Cerebellar nuclear complex (tissue), 1 donor: Measurements from ENCODE around the gene AP5S1.

Experiments used
- DNase-seq, 2 experiments: peaks; one replicate each; lab custom pipeline; 2025; lab: John Stamatoyannopoulos, UW

The AP5S1 gene

DNA sequence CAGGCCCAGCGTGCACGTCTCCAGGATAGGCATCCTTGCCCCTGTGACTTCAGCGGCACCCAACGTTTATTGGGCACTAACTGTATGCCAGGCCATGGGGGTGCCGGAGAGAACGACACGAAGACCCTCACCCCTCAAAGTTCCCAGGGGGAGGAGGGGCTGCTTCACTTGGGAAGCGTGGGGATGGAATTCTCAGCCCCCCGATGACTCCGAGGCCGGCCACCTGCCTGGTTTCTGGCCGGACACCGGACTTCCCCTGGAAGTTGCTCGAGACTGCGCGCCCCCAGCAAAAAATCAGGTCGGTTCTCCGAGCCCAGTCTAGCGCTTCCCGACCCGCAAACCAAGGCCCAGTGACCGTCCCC lies 26.0 kb downstream of the AP5S1 start:
- DNase-seq = no peak

DNA sequence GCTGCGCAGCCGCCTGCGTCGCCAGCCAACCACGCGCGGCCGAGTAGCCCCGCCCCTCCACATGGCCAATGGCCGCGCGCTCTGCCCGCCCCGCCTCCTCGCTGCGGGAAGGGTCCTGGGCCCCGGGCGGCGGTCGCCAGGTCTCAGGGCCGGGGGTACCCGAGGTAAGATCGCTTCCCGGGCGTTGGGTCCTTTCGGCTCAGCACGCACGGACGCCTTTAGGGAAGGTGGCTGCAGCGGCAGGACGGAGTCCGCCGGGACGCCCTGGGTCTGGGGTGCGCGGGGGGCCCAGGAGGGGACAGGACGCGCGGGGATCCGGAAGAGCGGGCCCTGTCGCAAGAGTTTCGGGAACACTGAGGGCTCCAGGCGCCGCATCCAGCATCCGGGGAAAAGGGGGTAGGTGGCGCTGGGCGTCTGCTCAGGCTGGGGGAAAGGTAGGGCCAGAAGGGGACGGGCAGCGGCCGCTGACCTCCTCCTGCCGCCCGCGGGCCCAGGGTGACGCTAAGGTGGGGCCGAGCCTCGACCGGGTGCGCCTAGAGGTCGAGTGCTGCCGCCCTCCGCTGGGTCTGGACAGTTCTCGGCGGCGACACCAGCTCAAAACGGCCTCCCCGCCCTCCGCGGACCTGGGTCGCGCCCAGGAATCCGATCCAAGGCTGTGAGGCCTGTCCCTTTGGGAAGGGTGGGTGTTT lies 26.5 kb downstream of the AP5S1 start, which contains the start of gene MAVS:
MAVS (plus strand) TSS at position 95 of the 689 bp plus-strand sequence. CDS start 7,791 bp downstream, outside the sequence.
- DNase-seq = peak; percentile 28 to 64

DNA sequence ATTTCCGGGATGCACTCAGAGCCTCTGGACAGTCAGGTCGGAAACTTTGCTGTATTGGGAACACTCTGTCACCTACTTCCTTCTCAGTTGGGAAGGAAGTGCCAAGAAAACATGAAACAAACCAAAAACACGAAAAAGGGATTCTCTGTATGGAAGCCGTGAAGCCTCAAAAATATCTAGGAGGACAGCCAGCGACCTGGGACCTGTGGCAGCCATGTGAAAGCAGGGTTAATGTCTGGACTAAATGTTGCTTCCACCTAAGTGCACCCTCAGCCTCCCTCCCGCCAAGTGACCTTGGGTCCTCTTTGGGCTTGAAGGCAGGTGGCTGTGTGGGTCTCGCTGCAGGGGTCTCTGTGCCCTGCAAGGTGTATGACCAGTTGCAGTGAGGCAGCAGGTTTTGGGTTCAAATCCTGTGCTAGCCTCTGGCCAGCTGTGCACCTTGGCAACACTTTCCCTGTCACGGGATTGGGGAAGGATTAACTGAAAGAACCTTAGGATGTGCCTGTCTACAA lies 27.1 kb downstream of the AP5S1 start:
- DNase-seq = no peak

DNA sequence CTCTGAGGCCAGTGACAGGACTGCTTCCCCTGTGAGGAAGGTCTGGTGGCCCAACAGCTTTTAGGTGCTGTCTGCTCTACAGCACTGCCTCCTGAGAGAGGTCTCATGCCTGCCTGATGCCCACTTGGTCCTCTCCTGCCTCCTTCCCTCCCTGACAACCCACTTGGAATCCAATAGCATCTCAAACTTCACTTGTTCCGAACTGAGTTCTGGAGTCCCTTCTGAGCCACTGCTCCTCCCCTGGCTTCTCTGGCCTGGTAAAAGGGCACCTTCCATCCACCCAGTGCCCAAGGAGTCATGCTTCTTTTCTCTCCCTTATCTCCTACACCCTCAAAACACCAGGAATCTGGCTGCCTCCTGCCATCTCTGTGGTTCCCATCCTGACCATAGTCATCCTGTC lies 28.2 kb downstream of the AP5S1 start:
- no peak for DNase-seq

DNA sequence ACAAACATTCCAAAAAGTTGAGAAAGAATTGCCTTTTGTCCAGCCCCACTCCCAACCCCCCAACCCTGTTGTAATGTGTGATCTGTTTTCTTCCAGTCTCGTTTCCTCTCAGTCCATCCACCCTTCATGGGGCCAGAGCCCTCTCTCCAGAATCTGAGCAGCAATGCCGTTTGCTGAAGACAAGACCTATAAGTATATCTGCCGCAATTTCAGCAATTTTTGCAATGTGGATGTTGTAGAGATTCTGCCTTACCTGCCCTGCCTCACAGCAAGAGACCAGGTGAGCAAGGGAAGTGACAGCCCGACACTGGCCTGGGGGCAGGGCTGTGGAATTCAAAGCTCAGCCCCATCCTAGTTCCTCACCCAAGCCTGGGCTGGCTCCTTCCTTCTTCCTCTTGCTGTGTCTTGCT lies 34.1 kb downstream of the AP5S1 start:
- no peak for DNase-seq

DNA sequence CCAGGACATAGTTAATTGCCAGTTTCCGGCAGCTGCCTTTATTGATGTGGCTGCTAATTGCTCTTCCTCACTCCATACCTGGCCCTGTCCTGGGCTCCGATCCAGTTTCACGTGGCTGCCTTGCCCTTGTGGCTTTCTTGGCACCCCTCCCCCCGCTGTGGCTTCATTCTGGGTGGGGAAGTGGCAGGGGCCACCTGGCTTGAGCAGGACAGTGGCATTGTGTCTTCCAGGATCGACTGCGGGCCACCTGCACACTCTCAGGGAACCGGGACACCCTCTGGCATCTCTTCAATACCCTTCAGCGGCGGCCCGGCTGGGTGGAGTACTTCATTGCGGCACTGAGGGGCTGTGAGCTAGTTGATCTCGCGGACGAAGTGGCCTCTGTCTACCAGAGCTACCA lies 37.1 kb downstream of the AP5S1 start:
- DNase-seq = no peak

DNA sequence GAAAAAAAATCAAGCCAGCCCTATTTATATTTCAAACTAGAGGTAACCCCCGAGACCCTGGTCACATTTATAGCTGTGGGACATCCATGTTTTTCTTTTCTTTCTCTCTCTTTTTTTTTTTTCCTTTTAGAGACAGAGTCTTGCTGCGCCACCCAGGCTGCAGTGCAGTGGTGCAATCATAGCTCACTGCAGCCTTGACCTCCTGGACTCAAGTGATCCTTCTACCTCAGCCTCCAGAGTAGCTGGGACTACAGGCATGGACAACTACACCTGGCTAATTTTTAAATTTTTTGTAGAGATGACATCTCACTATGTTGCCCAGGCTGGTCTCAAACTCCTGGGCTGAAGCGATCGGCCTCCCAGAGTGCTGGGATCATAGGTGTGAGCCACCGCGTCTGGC lies 38.3 kb downstream of the AP5S1 start:
- DNase-seq = no peak

DNA sequence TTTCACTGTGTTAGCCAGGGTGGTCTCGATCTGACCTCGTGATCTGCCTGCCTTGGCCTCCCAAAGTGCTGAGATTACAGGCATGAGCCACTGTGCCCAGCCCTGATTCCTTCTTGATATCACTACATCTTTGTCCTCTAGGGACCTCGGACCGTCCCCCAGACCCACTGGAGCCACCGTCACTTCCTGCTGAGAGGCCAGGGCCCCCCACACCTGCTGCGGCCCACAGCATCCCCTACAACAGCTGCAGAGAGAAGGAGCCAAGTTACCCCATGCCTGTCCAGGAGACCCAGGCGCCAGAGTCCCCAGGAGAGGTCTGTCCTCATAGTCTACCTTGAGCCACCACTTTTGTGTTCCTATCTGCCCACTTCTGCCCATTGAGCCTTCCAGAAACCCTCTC lies 40.8 kb downstream of the AP5S1 start:
- no peak for DNase-seq

DNA sequence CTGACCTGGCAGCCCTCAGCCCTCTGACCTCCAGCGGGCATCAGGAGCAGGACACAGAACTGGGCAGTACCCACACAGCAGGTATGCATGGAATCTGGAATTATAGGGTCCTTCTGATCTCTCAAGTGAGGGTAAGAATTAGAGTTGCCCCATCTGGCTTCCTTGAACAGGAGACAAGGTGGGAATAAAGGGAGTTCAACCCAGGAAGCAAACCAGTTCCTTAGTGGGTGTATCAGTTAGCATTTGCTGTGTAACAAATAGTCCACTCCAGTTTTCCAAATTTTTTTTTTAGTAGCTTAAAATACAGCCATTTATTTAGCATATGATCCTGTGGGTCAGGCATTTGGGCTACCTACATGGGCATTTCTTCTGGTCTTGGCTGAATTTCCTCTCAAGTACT lies 42.0 kb downstream of the AP5S1 start:
- no peak for DNase-seq

DNA sequence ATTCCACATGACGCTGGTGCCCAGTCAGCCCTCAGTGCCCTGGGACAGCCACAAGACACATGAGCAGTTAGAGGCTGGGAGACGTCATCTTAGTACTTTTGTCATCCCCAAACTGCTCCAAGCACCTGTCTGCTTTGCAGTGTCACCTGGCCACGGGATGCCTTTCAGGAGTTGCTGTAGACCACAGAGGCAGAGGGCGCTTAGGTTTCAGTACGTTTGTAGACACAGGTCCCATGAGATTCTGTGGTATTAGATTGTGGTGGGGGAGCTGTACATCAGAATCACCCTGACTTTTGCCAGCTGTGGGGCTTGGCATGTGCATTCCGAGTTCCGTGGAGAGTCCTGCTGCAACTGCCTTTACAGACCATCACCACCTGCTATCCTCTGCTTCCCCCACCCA lies 43.0 kb downstream of the AP5S1 start:
- DNase-seq = no peak

DNA sequence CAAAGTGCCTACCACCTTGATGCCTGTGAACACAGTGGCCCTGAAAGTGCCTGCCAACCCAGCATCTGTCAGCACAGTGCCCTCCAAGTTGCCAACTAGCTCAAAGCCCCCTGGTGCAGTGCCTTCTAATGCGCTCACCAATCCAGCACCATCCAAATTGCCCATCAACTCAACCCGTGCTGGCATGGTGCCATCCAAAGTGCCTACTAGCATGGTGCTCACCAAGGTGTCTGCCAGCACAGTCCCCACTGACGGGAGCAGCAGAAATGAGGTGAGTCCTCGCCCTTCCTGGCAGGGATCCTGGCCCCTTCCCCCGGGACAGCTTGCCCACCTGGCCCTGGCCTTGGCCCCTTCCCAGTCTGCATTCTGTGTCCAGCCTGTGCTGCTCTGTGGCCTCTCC lies 44.2 kb downstream of the AP5S1 start:
- DNase-seq = no peak

DNA sequence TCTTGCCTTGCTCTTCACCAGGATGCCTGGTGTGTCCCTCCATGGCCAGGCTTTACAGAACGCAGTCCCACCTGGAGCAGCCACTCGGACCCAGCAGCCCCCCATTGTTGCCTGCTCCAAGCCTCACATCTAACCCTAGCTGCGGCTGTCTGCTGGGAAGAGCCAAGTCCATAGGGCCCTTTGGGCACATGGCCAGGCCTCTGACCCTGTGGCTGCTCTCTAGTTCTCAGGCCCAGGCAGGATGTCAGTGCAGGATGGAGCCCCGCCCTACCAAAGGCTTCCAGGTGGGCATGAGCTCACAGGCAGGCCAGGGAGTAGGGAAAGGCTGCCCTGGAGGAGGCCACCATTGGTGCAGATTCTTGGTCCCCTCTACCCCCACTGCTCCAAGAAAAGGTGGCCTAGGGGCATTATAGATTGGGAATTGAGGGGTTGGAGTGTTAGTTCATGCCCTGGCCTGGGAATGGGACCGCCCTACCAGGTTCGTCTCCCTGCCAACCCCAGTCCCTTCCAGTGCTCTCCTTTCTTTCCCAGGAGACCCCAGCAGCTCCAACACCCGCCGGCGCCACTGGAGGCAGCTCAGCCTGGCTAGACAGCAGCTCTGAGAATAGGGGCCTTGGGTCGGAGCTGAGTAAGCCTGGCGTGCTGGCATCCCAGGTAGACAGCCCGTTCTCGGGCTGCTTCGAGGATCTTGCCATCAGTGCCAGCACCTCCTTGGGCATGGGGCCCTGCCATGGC lies 45.0 kb downstream of the AP5S1 start:
- DNase-seq = no peak

DNA sequence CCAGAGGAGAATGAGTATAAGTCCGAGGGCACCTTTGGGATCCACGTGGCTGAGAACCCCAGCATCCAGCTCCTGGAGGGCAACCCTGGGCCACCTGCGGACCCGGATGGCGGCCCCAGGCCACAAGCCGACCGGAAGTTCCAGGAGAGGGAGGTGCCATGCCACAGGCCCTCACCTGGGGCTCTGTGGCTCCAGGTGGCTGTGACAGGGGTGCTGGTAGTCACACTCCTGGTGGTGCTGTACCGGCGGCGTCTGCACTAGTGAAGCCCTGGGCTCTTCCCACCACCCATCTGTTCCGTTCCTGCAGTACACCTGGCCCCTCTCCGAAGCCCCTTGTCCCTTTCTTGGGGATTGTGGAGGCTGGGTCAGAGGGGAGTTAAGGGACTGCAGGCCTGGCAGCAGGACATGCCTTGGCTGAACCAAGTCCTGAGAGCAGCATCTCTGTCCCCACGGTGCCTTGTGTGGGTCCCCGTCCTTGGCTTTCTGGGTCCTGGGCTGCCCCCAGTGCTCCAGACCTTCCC lies 45.6 kb downstream of the AP5S1 start:
- DNase-seq = no peak

DNA sequence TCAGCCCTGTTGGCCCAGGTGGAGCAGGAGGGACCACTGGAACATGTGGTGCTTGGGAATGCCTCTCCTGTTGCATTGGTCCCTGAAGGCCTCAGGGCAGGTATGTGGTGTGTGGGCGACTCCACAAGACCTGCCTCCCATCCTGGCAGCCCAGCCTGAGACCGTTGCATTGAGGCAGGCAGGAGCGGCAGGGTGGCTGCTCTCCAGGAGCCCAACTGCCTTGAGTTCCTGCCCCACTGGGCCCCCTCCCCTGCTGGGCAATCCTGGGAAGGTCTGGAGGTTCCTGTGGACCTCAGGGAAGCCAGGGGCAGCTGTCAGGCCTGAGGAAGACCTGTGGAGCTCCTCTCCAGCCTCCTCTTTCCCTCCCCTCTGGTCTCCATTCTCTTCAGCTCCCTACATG lies 46.1 kb downstream of the AP5S1 start:
- no peak for DNase-seq

DNA sequence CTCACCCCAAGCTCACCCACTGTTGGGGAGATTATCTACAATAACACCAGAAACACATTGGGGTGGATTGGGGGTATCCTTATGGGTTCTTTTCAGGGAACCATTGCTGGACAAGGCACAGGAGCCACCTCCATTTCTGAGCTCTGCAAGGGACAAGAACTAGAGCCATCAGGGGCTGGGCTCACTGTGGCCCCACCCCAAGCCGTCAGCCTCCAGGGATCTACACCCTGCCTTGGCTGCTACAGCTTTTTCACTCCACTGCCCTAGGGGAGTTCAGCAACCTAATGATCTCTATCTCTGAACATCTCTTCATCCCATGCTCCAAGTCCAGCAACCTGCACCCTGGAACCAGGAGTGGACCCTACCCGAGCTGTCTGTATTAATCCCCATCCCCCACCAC lies 47.5 kb downstream of the AP5S1 start:
- DNase-seq = no peak

DNA sequence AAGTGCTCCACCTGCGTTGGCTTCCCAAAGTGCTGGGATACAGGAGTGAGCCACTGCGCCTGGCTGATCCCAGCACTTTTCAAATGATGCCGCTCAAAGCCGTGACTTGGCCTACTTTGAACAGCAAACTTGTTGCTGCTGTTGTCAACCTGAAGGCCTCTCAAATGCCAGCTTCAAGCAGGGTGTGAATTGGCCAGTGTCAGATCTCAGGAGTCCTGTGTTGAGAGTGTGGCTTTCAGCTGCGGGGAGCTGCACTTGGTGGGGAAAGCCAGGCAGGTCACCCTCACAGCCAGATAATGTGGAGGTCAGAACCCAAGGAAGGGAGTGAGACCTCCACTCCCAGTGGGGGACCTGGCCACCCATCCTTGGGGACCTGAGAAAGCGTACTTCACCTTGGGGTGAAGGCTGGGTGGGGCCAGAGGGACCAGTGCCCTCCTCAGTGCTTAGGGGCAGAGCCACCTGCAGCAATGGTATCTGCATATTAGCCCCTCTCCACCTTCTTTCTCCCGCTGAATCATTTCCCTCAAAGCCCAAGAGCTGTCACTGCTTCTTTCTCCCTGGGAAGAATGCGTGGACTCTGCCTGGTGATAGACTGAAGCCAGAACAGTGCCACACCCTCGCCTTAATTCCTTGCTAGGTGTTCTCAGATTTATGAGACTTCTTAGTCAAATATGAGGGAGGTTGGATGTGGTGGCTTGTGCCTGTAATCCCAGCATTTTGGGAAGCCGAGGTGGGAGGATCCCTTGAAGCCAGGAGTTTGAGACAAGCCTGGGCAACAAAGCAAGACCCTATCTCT lies 49.7 kb downstream of the AP5S1 start:
- DNase-seq = no peak

DNA sequence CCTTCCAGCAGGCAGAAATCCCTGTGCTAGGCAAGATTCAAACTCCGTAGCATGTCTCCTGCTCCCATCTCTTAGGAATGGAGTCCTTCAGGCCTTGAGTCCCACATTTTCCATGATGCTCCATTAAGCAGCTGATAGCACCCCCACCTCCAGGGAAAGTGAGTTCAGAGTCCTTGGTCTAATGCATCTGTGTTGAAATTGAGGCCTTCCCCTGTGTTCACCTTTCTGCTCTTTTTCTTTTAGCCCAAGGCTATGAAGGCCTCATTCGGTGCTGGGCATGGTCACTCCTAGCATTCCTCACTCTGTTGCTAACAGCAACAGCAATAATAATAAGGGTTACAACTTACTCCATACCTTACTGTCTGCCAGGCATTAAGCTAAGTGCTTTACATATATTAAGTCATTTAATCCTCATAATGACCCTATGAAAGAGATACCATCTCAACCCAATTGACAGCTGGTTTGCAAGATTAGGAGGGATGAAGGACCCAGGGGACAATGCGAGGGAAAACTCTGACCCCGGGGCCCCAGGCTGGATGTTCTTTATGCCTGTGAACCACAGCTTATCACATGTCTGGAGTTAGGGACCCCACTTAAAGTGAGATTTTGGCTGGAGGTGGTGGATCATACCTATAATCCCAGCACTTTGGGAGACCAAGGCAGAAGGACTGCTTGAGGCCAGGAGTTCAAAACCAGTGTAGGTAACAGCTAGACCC lies 51.4 kb downstream of the AP5S1 start:
- no peak for DNase-seq

DNA sequence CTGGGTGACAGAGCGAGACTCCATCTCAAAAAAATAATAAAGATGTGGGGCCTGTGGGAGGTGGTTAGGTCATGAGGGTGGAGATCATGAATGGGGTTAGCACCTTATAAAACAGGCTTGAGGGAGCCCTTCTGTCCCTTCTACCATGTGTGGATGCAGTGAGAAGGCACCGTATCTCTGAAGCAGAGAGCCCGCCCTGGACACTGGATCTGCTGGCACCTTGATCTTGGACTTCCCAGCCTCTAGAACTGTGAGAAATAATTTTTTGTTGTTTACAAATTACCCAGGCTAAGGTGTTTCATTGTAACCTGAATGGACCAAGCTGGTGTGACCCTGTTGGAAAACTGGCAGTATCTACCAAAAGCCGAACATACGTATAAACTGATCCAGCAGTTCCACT lies 53.2 kb downstream of the AP5S1 start:
- no peak for DNase-seq

DNA sequence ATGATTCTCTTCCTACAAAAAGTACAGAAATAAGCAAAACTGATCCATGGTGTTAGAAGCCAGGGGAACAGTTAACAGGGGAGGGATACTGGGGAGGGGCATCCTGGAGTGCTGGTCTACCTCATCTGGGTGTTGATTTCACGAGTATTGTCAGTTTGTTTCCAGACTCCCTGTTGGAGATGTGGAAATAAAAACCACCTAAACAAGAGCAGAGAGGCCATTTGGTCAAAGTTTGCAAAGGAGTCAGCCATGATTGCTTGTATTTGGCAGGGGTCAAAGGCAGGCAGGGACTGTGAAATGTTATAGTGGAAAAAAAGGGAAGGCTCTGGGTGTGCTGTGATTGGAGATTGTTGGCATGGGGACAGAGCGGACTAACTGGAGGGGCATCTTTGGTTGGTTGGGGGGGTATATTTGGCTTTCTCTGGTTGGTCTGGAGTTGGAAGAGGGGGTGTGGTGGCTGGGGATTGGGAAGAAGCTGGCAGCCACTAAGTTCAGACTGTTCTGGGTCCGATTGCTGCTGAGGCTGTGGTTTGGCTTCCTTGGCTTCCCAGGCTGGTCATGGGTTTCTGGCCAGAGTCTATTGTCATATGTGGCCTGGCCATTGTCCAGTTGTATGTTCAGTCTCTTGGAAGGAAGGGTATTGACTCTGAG lies 54.0 kb downstream of the AP5S1 start:
- DNase-seq = no peak

DNA sequence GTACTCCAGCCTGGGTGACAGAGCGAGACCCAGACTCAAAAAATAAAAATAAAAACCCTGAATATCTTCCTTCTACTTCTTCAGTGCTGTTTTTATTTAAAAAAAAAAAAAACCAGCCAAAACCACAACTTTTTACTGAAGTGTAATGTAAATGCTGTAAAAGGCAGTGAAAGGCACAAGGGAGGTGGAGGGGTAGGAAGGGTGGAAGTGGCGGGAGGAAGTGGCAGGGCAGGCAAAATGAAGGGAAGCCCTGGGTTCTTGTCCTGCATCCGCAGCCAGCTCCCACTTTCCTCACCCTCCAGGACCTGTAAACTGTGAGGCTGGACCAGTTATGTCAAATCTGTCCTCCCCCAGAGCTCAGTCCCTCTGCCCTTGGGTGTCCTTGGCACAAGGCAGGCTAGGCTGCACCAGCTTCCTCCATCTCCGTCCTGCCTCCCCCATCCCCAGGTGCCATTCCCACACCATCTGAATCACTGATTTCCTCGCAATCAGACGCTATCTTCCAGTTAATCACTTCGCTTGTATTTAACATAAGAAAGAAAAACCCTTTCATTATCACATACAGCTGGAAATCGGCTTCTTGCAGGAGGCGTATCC lies 55.1 kb downstream of the AP5S1 start:
- DNase-seq = no peak

DNA sequence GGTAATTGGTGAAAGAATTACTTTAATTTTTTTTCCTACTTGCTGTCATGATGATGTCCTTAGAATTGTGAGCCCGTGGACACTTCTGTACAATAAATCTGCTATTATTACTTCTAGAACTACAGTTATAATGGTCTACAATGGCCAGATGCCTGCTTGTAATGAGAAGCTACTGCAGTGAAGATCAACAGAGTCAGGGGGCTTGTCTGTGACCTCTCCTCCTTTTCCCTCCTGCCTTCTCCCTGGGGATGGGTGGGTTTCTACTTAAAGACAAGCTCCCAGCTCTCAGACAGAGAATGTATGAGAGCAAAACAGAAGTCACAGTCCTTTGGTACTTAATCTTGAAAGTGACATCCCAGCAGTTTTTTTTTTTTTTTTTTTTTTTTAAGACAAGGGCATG lies 55.7 kb downstream of the AP5S1 start:
- DNase-seq = no peak
